GM19324 (cell line): ENCODE data around the gene SP100.

Source experiments
- ATAC-seq: cut with Tn5 transposase; IDR thresholded peaks from one replicate; pipeline ENCODE4 v1.9.1; 2021; ENCODE audit warnings: mild to moderate bottlenecking, moderate library complexity; ENCODE audit not compliant: unreplicated experiment, low FRiP score

SP100 gene

GRCh38 chr2:230592775-230593174, 176.8 kb downstream of the SP100 start:
- no peak for ATAC-seq
